Endothelial cell of umbilical vein (primary cell): ENCODE data around the gene CYCS.

Experiments
- CTCF ChIP-seq, 2 donors: IDR thresholded peaks; 1 replicate in 1 of 2; 2 replicates in 1 of 2; pipeline ENCODE4 v1.5.1; 2011; ENCODE audit warnings: low read length in 2 of 2, mild to moderate bottlenecking in 2 of 2, moderate library complexity in 2 of 2, control low read depth in 1 of 2, inconsistent platforms in 1 of 2, low read depth in 1 of 2; ENCODE audit not compliant: insufficient read depth in 1 of 2; ENCODE audit errors: extremely low read depth in 1 of 2
- EZH2 ChIP-seq: IDR thresholded peaks from 2 replicates; pipeline ENCODE4 v1.6.1; 2012; ENCODE audit warnings: borderline replicate concordance, low read depth, mild to moderate bottlenecking, moderate library complexity, low read length, inconsistent platforms; ENCODE audit not compliant: severe bottlenecking
- MAX ChIP-seq: IDR thresholded peaks from 2 replicates; pipeline ENCODE4 v1.6.1; 2011; ENCODE audit not compliant: insufficient read depth, insufficient read length
- POLR2A ChIP-seq: IDR thresholded peaks from 2 replicates; pipeline ENCODE4 v1.6.1; 2012; ENCODE audit warnings: low read depth, mild to moderate bottlenecking, control low read depth, low read length
- POLR2AphosphoS5 ChIP-seq: IDR thresholded peaks from 2 replicates; pipeline ENCODE4 v1.6.1; 2012; ENCODE audit warnings: low read depth, mild to moderate bottlenecking, control low read depth, low read length, moderate library complexity; ENCODE audit not compliant: insufficient read depth

- TF ChIP-seq CTCF (IDR thresholded peaks at IDR 0.05; ENCODE audit: extremely low read depth in 1 of 2, insufficient read depth in 1 of 2, low read depth in 1 of 2, low read length in 2 of 2) = no peak
- no peak for TF ChIP-seq EZH2
- TF ChIP-seq POLR2AphosphoS5 = no peak
- TF ChIP-seq POLR2A = no peak
- TF ChIP-seq MAX = no peak
Measured at GRCh38 chr7:25095516-25096345, 29.3 kb downstream of the CYCS start.
